ENCODE data around the gene ZNF221. TPM values are rescaled to one million over a fixed set of nuclear protein-coding genes. Genes with fewer than 3 reads are reported as not detected.

Gene ZNF221
- total and polyA plus RNA-seq, 2 experiments from 2014 or later = 1.9 to 3.8 TPM

DNA sequence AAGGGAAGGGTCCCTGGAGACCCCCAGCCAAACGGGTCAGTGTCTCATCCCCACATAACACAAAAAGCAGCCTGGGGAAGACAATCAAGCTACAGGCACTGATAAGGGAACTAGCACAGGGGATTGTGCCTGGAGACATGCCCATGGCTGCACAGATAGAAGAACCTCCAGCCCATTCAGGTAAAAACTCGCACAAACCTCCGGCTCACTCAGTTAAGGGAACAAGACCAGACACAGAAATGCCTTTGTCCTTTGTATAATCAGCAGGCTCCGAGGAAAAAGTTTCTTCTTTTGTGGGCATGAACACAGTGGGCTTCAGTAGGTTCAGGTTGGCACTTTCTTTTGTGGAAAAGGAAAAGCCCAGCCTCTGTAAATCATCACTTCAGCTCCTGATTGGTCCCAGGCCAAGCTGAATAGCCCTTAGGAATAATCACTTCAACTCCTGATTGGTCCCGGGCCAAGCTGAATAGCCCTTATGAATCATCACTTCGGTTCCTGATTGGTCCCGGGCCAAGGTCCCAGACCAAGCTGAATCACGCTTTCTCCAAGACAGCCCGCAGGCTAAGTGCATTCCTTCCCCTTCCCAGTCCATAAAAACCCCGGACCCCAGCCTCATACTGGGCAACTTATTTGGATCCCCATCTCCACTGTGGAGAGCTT lies 46.7 kb downstream of the ZNF221 start:
- Histone ChIP-seq H2AFZ (no peak overlapping the region), H3K36me3 (ENCODE audit: low read depth) (peaks cover 23% of the 10 kb centered on the region; the same call in 1 of the 2 replicates), H4K20me1 (ENCODE audit: insufficient read depth) (no peaks in the 10 kb centered on the region), H3K4me3 (no peak overlapping the region), H3K9ac (no peak overlapping the region), H3K9me3 (ENCODE audit: low read depth) (no peaks in the 10 kb centered on the region), H3K79me2 (ENCODE audit: insufficient read depth) (no peaks in the 10 kb centered on the region), H3F3A (ENCODE audit: insufficient read depth) (peaks cover 10% of the 10 kb centered on the region; the same call in 1 of the 2 replicates), H3K4me1 (ENCODE audit: insufficient read depth) (no peaks in the 10 kb centered on the region), H3K9me2 (ENCODE audit: insufficient read depth) (no peaks in the 10 kb centered on the region), H3K27ac (no peak overlapping the region), H3K27me3 (replicated peaks; ENCODE audit: insufficient read depth) (no peaks in the 10 kb centered on the region), H3K4me2 (ENCODE audit: unreplicated experiment) (no peak overlapping the region)
- TF ChIP-seq EZH2 (IDR thresholded peaks at IDR 0.05; ENCODE audit: insufficient read depth, poor library complexity, severe bottlenecking) (no peak), EZH2phosphoT487 (IDR thresholded peaks at IDR 0.05; ENCODE audit: insufficient read depth, low read depth) (no peak)
- DNase-seq = peak; percentile 45
- in situ Hi-C loops (cut with MboI) = no loop called here
- 85% methylated on average over 10 of the region's 10 CpGs for WGBS, 2 experiments (ENCODE audit: low coverage in 1 of 2, low lambda C conversion rate in 2 of 2, missing lambda C conversion rate in 2 of 2)

DNA sequence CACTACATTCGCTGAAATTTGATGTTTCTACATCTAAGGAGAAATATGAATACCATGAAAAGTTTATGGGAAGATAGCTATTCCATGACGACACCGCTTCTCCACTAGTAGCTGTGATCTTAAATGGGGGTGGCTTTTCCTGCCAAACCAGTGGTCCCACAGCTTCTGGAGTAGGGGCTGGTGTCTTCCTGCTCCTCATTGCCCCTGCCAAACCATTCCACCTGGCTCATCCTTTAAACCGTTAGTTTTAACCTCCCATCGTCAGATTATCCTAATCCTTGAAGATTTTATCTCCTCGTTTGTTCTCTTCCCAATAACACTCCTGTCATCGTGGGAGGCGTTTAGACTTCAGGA lies 51.2 kb downstream of the ZNF221 start:
- Histone ChIP-seq H3K9me2 (ENCODE audit: insufficient read depth) (no peaks in the 10 kb centered on the region), H3K27ac (peak overlapping the region; percentile 65), H3K4me2 (ENCODE audit: unreplicated experiment) (peak overlapping the region; percentile 95), H3K9ac (peak overlapping the region; percentile 90), H3K9me3 (ENCODE audit: low read depth) (no peaks in the 10 kb centered on the region), H2AFZ (peak overlapping the region; percentile 100), H3K4me1 (ENCODE audit: insufficient read depth) (peaks cover 9% of the 10 kb centered on the region; the same call in 1 of the 2 replicates), H3K27me3 (replicated peaks; ENCODE audit: insufficient read depth) (no peaks in the 10 kb centered on the region), H3F3A (ENCODE audit: insufficient read depth) (peaks cover 10% of the 10 kb centered on the region; the same call in 1 of the 2 replicates), H3K4me3 (peak overlapping the region; percentile 98), H3K79me2 (ENCODE audit: insufficient read depth) (peaks cover 44% of the 10 kb centered on the region), H3K36me3 (ENCODE audit: low read depth) (no peaks in the 10 kb centered on the region; the same call in 1 of the 2 replicates), H4K20me1 (ENCODE audit: insufficient read depth) (no peaks in the 10 kb centered on the region)
- DNase-seq = peak; percentile 34
- TF ChIP-seq EZH2 (IDR thresholded peaks at IDR 0.05; ENCODE audit: insufficient read depth, poor library complexity, severe bottlenecking) = no peak
- no peak for TF ChIP-seq EZH2phosphoT487 (IDR thresholded peaks at IDR 0.05; ENCODE audit: insufficient read depth, low read depth)
- WGBS, 2 experiments (ENCODE audit: low coverage in 1 of 2, low lambda C conversion rate in 2 of 2, missing lambda C conversion rate in 2 of 2) = 6 to 8% methylated on average over 8 of the region's 8 CpGs
- in situ Hi-C loops (cut with MboI) = no loop called here

DNA sequence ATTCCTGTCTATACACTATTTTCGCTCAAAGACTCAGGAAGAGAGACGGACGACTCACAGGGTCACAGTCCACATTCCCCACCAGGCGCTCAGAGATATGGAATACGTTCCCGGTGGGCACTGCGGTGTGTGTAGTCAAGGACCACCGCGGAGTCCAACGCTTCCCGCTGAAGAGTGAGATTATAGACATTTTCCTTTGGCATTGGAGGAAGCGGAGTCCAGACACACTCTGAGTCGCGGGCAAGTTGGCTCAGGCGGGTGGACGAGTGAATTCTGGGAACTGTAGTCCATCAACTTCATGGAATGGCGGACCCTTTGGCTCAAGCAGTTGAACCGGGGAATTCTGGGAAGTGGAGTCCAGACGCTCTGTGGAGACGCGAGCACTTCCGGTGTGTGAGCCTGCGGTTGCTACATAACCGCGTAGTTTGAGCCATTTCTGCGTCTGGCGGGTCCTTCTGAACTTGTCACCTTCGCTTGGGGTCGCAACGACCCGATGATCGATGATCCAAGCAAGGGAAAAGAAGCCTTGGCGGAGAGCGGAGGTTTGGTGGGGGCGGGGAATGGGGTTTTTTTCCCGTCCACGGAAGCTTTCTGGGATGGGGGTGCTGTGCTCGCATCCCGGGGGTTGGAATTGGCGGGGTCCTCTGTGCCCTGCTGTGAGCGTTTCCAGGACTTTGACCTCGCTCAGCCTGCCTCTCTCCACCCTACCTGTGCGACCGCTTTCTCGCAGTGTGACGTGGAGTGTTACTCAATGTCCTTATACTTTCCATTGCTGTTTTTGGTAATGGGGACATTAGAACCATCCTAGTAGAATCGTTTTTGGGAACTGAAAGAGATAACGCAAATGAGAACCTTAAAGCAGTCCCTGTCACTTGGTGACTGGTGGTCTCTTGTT lies 51.8 kb downstream of the ZNF221 start, which contains the start of gene ZNF230:
Gene ZNF230, plus strand, starts transcription at position 392 of the 895 bp plus-strand sequence. CDS start 4,122 bp downstream, outside the sequence.
- DNase-seq = peak; percentile 99
- TF ChIP-seq EZH2 (IDR thresholded peaks at IDR 0.05; ENCODE audit: insufficient read depth, poor library complexity, severe bottlenecking) (no peak), EZH2phosphoT487 (IDR thresholded peaks at IDR 0.05; ENCODE audit: insufficient read depth, low read depth) (no peak)
- Histone ChIP-seq H3K4me3 (peak within 1 kb of the TSS; percentile 98), H3K4me1 (ENCODE audit: insufficient read depth) (peaks cover 9% of the 10 kb centered on the region; the same call in 1 of the 2 replicates), H4K20me1 (ENCODE audit: insufficient read depth) (no peaks in the 10 kb centered on the region), H3F3A (ENCODE audit: insufficient read depth) (peaks cover 10% of the 10 kb centered on the region; the same call in 1 of the 2 replicates), H3K9me2 (ENCODE audit: insufficient read depth) (no peaks in the 10 kb centered on the region), H2AFZ (peak within 1 kb of the TSS; percentile 100), H3K36me3 (ENCODE audit: low read depth) (no peaks in the 10 kb centered on the region; the same call in 1 of the 2 replicates), H3K27me3 (replicated peaks; ENCODE audit: insufficient read depth) (no peaks in the 10 kb centered on the region), H3K9me3 (ENCODE audit: low read depth) (no peaks in the 10 kb centered on the region), H3K4me2 (ENCODE audit: unreplicated experiment) (peak within 1 kb of the TSS; percentile 95), H3K9ac (peak within 1 kb of the TSS; percentile 90), H3K27ac (peak within 1 kb of the TSS; percentile 65), H3K79me2 (ENCODE audit: insufficient read depth) (peaks cover 49% of the 10 kb centered on the region)
- in situ Hi-C loops (cut with MboI) = no loop called here
- 1 to 2% methylated on average over 43 to 48 of the region's 48 CpGs for WGBS, 2 experiments (ENCODE audit: low coverage in 1 of 2, low lambda C conversion rate in 2 of 2, missing lambda C conversion rate in 2 of 2)

DNA sequence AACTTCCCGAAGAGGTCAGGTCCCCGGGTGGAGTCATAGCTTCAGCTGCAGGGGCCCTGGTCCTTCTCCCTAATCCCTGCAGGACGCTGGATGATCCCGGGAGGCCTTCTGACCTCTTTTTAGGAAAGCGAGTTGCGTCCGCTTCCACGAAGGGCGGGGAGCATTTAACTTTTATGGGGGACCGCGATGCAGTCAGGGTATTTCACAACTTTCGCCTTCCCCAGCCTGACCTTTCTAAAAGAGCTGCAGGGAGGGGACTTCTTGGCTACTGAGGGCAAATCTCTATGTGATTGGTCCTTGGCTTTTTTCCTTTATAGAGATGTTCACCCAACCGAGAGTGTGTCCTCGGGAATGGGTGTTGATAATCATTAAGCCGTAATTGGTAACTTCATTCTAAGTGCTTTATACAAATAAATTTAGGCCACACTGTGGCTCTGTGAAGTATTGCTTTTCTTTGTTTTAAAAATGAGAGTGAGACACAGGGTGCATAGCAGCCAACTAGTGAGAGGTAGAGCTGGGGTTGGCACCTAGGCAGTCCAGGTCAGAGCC lies 52.5 kb downstream of the ZNF221 start:
- H3K4me1 ChIP-seq (ENCODE audit: insufficient read depth) = peaks cover 9% of the 10 kb centered on the region; the same call in 1 of the 2 replicates
- WGBS, 2 experiments (ENCODE audit: low coverage in 1 of 2, low lambda C conversion rate in 2 of 2, missing lambda C conversion rate in 2 of 2) = 1% methylated on average over 15 of the region's 15 CpGs
- no peaks in the 10 kb centered on the region for H3K9me2 ChIP-seq (ENCODE audit: insufficient read depth)
- no peaks in the 10 kb centered on the region for H4K20me1 ChIP-seq (ENCODE audit: insufficient read depth)
- peak overlapping the region; percentile 90 for H3K9ac ChIP-seq
- no peaks in the 10 kb centered on the region for H3K27me3 ChIP-seq (replicated peaks; ENCODE audit: insufficient read depth)
- H3K4me3 ChIP-seq = peak overlapping the region; percentile 98
- peak overlapping the region; percentile 64 for H3K27ac ChIP-seq
- H3F3A ChIP-seq (ENCODE audit: insufficient read depth) = peaks cover 8% of the 10 kb centered on the region; the same call in 1 of the 2 replicates
- peaks cover 49% of the 10 kb centered on the region for H3K79me2 ChIP-seq (ENCODE audit: insufficient read depth)
- H3K4me2 ChIP-seq (ENCODE audit: unreplicated experiment) = peak overlapping the region; percentile 95
- TF ChIP-seq EZH2 (IDR thresholded peaks at IDR 0.05; ENCODE audit: insufficient read depth, poor library complexity, severe bottlenecking) = no peak
- no peak for TF ChIP-seq EZH2phosphoT487 (IDR thresholded peaks at IDR 0.05; ENCODE audit: insufficient read depth, low read depth)
- peaks cover 2% of the 10 kb centered on the region; the same call in 1 of the 2 replicates for H3K36me3 ChIP-seq (ENCODE audit: low read depth)
- in situ Hi-C loops (cut with MboI) = no loop called here
- H3K9me3 ChIP-seq (ENCODE audit: low read depth) = no peaks in the 10 kb centered on the region
- peak; percentile 51 for DNase-seq
- H2AFZ ChIP-seq = peak overlapping the region; percentile 100
